GM18858 (cell line): ENCODE results near the gene TBX2.

ENCODE experiments used
- ATAC-seq: cut with Tn5 transposase; IDR thresholded peaks from one replicate; pipeline ENCODE4 v1.9.1; 2021; ENCODE audit not compliant: unreplicated experiment

The TBX2 gene

DNA sequence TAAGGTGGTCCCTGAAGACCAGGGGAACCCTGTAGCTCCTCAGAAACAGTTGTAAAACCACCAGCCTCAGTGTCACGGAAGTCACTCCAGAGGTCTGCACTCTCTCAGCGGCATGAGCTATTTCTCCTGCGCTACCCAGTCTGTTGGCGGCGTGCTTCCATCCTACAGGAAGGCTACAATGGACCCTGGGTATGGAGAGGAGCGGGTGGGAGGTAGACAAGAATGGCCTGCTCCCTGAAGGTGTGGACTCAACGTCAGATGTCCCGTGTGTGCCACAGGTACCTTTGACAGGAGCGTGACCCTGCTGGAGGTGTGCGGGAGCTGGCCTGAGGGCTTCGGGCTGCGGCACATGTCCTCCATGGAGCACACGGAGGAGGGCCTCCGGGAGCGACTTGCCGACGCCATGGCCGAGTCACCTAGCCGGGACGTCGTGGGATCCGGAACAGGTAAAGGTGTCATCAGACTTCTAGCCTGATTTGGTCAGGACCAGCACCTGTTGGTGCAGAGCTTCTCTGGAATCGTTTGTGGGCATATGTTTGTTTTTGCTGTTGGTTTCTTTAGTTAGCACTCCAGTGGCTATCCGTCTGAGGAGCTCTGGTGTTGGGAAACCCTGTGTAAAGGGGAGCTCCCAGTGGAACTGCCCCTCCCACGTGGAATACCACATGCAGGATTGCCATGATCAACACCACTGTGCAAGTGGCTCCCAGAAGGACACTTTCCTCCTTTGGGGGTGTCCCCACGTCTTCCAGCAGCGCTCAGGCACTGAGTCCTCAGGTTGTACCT lies 31.4 kb upstream of the TBX2 start:
- no peak for ATAC-seq

DNA sequence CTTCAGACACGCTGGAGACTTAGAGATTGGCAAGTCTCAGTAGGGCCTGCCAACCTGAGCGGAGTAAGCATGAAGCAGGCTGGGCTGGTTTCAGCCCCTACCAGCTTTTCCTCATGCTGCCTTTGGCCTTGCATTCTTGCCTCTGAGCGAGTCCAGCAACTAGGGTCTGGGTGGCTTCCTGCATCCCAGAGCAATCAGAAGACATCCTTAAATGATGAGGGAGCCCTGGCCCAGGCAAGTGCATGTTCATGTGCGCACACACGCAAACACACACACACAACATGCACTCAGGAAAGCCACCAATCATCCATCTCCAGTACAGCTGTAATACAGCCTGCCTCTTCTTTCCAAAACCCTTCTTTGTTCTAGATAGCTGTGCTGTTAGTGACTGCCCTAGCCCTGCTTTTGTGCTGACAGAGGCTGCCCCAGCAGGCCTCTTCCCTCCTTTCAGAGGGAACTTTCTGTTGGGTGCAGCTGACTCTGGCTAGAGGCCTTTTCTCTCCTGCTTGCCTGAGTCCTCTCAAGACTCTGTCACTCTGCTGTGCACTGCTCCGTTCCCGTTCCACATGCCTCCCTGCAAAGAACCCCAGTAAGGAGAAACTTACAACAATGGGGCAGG lies 30.7 kb upstream of the TBX2 start:
- ATAC-seq: no peak

DNA sequence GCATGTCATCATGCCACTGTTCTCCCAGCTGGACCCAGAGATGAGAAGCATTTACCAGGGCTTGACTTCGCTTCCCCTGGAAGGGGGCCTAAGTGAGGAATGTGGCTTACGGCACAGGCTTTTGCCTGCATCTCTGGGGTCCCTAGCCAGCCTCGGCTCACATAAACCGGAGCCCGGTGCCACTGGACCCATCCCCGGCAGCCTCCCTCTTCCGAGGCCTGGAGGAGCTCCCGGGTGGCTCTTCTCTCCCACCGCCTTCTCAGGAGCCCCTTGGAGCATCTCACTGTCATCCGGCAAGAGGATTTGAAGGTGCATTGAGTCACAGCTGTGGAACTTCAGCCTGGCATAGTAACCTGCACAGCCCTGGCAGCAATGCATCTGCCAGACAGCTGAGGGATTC lies 29.9 kb upstream of the TBX2 start:
- ATAC-seq: no peak

DNA sequence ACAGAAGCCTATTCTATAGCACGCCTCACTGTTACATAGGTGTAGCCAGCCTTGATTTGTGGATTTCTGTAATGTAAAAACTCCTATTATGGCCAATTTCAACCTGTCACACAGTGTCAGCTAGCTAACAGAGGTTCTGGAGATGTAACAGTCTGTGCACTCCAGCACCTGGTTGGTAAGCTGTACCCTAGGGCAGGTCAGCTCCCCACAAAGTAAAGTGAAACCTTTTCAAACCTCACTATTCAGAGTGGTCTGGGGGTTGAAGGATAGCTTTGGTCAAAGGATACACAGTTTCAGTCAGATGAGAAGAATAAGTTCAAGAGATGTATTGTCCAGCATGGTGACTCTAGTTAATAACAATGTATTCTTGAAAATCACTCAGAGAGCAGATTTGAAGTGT lies 28.5 kb upstream of the TBX2 start:
- ATAC-seq: no peak

GRCh38 chr17:61371606-61372005 lies 28.0 kb upstream of the TBX2 start:
- no peak for ATAC-seq

DNA sequence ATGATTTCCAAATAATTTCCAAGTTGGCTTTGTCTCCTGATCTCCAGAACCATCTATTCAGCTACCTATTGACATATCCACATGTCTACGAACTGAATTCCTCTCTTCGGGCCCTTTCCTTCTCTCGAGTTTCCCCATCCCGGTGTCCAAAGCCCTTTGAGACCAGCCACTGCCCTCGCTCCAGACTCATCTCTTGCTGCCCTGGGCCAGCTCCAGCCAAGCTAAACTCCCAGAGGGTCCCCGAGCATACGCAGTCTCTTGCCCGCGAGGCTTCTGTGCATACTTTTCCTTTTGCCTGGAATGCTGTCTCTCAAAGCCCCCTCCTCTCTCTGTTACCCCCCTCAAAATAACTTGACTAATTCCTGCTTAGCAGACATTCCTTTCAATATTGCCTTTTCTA lies 27.2 kb upstream of the TBX2 start:
- ATAC-seq: no peak

DNA sequence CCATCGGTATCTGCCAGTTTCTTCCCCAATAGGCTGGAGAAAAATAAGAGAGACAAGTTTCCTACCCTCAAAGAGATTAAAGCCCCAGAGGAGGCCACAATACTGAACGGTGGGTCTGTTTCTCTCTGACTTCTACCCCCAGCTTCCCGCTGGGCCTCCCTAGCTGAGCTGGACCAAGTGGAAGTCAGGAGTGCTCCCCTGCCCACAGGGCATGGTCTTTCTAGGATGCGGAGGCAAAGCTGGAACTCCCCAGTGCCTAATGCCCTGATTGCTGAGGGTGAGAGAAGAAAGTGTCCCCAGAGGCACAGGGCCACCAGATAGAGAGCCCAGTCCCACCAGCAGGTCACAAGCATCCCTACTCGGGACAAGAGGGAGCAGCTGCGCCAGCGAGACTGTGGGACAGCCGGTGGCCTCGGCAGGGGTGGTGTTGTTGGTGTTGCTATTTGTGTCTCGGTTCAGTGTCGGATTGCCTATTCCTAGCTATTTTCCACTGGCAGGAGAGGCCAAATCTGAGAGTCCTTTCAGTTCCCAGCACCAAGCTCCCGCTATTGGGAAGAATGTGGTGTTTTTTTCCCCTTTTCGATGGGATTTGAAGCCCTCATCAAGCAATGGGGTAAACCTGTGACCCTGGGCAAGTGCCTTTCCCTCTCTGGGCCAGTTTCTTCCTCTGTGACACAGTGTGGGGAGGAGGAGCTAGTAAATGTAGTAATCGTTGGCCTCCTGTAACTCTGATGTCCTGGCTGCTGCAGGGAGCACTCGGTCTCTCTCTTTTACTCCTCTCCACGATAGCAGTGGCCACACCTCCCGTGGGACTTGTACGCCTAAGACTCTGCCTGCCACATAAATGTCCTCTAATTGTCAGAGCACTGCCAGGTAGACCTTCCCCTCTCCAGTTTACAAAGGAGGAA lies 22.5 kb upstream of the TBX2 start:
- no peak for ATAC-seq

DNA sequence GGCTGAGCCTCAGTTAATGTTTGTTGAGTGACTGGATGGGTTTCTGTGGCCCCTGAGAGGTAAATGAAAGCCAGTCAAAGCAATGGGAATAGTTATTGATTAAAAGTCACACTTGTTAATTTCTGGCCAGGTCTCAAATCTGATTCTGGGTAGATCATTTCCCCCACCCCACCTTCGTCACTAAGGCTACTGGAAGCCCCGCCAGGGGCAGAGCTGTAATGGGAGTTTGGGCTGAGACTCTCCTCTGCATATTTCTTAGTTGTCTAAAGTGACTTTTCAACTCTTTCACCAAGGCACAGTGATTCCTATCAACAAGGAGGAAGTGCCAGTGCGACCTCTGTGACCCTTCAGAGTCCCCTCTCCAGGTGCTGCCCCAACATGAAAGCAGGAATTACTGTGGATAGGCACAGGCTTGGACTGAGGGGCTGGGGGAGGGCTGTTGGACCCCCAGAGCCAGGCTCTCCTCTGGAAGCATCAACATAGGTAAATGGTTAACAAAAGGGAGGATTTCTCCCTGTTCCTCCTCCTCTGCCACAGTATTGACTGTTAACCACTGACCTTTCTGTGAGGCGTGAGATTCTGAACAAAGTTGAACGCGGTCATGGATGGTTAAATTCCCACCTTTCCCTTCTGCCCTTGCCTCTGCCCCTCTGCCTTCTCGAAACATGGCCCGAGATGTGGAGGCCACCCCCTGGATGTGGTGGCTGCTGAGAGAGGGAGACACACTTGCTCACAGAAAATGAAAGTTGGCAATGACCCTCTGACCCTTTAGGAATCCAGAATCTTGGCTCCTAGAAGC lies 20.8 kb upstream of the TBX2 start:
- ATAC-seq: no peak

- no peak for ATAC-seq
These were observed 20.0 kb upstream of the TBX2 start for GRCh38 chr17:61379457-61380216.

DNA sequence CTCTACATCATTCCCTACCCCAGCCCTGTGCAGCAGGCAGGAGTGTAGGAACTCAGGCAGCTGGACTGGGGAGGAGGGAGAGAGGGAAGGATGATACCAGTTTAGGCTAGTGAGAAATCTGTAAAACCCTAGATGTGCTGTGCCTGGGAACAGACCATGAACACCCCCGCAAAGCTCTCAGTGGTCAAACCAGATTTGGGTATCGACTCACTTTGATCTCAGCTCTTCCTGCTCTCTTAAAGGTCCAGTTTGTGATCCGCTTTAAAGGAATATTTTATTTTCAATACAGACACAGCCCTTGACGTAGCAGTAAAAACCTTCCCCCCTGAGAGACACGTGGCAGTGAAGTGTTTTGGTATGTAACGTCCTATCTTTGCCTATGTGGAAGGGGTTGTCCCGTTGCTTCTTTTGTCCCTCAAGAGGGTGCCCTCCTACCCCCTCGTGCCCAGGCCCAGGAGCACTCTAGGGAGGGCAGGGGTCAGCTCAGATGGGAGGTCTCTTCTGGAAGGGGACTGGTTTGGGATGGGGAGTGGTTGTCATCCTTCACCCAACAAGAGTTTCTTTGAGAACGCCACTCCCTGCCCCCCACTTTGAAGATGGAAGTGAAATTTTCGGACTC lies 19.3 kb upstream of the TBX2 start:
- ATAC-seq: no peak

DNA sequence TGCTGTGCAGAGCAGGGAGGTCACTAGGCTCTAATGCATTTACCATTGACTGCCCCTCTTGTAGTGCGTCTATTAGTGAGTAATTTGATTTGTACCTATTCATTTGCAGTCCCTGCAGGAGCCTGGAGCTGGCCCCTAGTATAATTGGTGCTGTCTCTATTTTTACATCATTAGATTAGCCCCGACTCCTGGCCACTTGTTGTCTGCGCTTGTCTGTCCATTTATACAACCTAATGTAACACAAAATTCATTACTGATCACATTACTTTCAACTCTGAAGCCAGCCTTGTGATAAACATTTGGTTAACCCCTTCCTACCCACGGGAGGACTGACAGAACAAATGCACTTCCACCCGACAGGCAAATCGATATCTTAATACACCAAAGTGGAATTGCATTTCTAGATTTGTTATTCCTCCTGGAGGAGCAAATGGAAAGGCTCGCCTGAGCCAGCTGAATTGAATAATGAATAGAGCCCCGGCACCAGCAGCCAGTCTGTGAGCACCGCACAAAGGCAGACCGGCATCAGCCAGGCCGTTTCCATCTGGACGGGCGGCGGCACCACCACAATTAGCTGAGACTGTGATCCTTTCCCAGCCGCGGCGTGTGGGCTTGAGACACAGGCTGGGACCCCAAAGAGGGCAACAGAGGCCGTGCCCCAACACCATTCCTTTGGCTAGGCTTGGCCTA lies 18.7 kb upstream of the TBX2 start:
- ATAC-seq: no peak

DNA sequence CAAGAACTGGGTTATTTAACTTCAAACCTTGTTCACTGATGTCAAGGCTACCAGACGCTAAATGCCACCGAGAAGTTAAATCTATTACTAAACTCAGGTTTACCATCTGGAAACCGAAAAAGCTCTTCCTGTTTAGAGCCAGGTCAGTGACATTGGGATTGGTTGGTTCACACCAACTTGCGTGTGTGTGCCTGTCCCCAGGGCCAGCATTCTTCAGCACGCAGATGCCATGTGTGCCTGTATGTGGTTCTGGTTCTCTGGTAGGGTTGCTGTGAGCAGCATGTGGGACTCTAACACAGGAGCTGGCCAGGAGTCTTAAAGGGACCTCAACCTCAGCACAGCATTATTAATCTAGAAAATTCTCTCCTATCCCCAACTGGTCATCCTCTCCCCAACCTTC lies 18.1 kb upstream of the TBX2 start:
- ATAC-seq: no peak

GRCh38 chr17:61382796-61383688 lies 16.6 kb upstream of the TBX2 start:
- ATAC-seq: no peak

GRCh38 chr17:61383689-61384201 lies 15.9 kb upstream of the TBX2 start:
- no peak for ATAC-seq

GRCh38 chr17:61384354-61384691 lies 15.3 kb upstream of the TBX2 start:
- ATAC-seq: no peak

- ATAC-seq: no peak
These were observed 14.7 kb upstream of the TBX2 start for GRCh38 chr17:61384692-61385576.

DNA sequence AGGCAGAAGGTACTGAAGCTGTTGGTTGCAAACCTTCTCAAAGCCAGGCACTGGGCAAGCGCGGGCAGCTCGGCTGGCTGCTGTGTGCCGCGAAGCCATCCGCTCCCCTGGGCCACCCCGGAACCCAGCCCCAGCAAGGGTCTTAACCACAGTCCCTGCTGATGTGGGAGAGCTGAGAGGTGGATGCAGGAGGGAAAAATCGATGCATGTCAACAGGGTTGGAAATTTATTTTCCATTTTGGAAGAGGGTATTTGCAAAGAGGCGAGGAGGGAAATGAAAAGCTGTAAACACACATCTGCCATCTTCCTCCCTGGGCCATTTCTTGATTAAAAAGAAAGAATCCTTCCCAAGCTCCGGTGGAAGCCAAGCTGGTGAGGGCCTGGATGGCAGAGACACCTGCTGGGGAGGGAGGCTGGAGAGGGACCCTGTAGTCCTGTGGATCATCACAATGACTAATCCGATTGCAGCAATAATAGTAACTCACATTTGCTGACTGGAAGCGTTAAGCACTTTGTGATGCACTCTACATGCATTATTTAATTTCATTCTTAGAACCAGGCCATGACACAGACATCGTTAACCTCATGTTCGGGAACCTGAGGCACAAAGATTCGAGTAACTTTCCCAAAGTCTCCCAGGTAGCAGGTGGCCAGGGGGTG lies 13.9 kb upstream of the TBX2 start:
- no peak for ATAC-seq
